ENCODE measurements around the gene LRRC28. TPM values are rescaled to one million over a fixed set of nuclear protein-coding genes. Genes with fewer than 3 reads are reported as not detected.

The LRRC28 gene
- total and polyA plus RNA-seq, 8 donors, result 4.5 to 24.9 (median 15.2) TPM

DNA sequence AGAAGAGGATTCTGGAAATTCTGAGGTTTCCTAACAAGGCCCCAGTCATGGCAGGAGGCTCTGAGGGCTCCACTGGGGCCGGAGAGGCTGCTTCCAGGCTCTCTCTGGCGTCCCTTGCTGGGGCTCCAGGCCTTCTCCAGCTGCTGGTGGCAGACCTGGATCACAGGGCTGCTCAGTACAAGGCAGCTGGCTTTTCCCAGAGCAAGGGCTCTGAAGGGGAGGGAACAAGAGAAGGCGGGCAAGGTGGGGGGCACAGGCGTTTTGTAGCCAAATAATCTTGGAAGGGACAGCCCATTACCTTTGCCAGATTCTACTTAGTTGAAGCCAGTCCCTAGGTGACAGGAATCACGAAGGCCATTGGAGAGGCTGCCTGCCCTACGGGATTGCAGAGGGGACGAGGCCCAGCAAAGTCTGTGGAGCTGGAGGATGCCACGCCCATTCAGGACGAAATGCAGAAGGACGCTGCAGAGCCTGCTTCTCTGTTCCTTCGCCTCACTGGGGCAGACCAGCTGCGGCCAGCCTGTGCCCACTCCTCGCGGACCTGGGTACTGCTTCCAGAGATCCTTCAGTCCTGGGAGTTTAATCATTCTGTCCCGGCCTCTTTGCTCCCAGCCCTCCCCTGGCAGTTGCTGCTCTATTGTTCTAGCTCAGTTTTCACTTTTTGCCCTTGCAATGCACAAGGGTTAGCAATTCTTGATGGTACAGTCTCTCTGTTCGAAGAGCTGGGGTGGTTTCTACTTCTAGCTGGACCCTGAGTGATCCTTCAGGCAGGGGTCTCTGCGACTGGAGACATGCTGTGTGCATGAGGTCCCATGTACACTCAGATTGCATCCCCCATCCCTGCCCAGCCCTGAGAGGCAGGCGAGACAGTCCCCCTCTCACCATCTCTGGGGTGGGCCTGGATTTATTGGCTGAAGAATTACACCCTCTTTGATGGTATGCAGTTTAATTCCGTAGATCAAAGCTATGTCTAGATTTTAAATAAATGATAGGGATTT, 165.2 kb downstream of the LRRC28 start:
- ATAC-seq (peak in 1 of 4 donors; percentile 39), DNase-seq (peak in 1 of 6 donors; percentile 42), FAIRE-seq (no peak)
- H3K4me3 ChIP-seq, result no peak overlapping the region
- H3K9me3 ChIP-seq, result no peaks in the 10 kb centered on the region
- no peak overlapping the region for H3K27ac ChIP-seq
- 77 to 80% methylated on average over 15 to 19 of the region's 19 CpGs for WGBS, 2 donors
- no peaks in the 10 kb centered on the region for H3K4me1 ChIP-seq
- H3K27me3 ChIP-seq, result no peaks in the 10 kb centered on the region
- H3K36me3 ChIP-seq, result no peaks in the 10 kb centered on the region
- TF ChIP-seq CTCF (IDR thresholded peaks at IDR 0.05), result no peak
- intact Hi-C loops (cut with DNase I), result no loop called here

DNA sequence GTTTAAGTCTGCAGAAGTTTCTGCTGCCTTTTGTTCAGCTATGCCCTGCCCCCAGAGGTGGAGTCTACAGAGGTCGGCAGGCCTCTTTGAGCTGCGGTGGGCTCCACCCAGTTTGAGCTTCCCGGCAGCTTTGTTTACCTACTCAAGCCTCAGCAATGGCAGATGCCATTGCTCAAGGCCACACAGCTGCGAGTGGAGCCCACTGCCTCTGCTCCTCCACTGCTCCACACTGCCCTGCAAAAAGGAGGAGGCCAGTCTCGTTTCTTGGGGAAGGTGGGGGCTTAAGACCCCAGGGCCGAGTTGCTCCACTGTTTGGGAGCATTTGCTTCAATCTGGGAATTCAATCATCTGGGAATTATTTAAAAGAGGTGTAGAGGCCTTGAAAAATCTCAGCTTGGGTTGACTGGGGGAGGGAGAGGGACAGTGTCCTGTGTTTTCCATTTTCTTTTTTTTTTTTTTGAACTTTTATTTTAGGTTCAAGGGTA, 169.9 kb downstream of the LRRC28 start:
- TF ChIP-seq CTCF (IDR thresholded peaks at IDR 0.05), result no peak
- no peak for FAIRE-seq
- Histone ChIP-seq H3K4me1 (no peaks in the 10 kb centered on the region), H3K36me3 (no peaks in the 10 kb centered on the region), H3K9me3 (no peaks in the 10 kb centered on the region), H3K4me3 (no peak overlapping the region), H3K27me3 (no peaks in the 10 kb centered on the region), H3K27ac (no peak overlapping the region)
- peak in 3 of 4 donors; percentile 30 to 71 (median 57) for ATAC-seq
- WGBS, 2 donors, result 13 to 19% methylated on average over 6 of the region's 6 CpGs
- peak in 1 of 6 donors; percentile 35 for DNase-seq
- intact Hi-C loops (cut with DNase I), result no loop called here

DNA sequence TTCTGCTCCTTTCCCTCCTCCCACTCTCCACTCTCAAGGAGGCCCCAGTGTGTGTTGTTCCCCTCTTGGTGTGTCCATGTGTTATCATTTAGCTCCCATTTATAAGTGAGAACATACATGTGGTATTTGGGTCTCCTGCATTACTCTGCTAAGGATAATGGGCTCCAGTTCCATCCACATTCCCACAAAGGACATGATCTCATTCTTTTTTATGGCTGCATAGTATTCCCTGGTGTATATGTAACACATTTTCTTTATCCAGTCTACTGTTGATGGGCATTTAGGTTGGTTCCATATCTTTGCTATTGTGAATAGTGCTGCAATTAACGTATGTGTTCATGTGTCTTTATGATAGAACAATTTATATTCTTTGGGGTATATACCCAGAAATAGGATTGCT, 170.5 kb downstream of the LRRC28 start:
- DNase-seq (no peak), FAIRE-seq (no peak), ATAC-seq (no peak)
- WGBS, 2 donors, result 92 to 94% methylated on average over 1 of the region's 1 CpG
- Histone ChIP-seq H3K4me1 (no peaks in the 10 kb centered on the region), H3K36me3 (no peaks in the 10 kb centered on the region), H3K27ac (no peak overlapping the region), H3K4me3 (no peak overlapping the region), H3K27me3 (no peaks in the 10 kb centered on the region), H3K9me3 (no peaks in the 10 kb centered on the region)
- intact Hi-C loops (cut with DNase I), result no loop called here
- TF ChIP-seq CTCF (IDR thresholded peaks at IDR 0.05), result no peak

- no peak for FAIRE-seq
- no peaks in the 10 kb centered on the region for H3K36me3 ChIP-seq
- no peaks in the 10 kb centered on the region for H3K27me3 ChIP-seq
- no peaks in the 10 kb centered on the region for H3K9me3 ChIP-seq
- no peak for ATAC-seq
- no peaks in the 10 kb centered on the region for H3K4me1 ChIP-seq
- H3K27ac ChIP-seq, result no peak overlapping the region
- intact Hi-C loops (cut with DNase I), result no loop called here
- TF ChIP-seq CTCF (IDR thresholded peaks at IDR 0.05), result no peak
- peak in 1 of 6 donors; percentile 44 for DNase-seq
- 70 to 73% methylated on average over 16 of the region's 16 CpGs for WGBS, 2 donors
- H3K4me3 ChIP-seq, result no peak overlapping the region
Measured at GRCh38 chr15:99423186-99424130, 172.2 kb downstream of the LRRC28 start.
